KMS-11 (cell line): ENCODE results near the gene COX7A1.

ENCODE experiments used
- H2AFZ ChIP-seq: fragments of 200-600 bp; sonication (generic); 2 replicates; pipeline ENCODE4 v1.6.1; 2016; ENCODE audit warnings: antibody characterized with exemption, mixed run types, low read depth
- H3K27ac ChIP-seq: fragments of 200-600 bp; sonication (generic); 2 replicates; pipeline ENCODE4 v1.6.1; 2016; ENCODE audit warnings: mild to moderate bottlenecking, mixed run types
- H3K27me3 ChIP-seq: fragments of 200-600 bp; sonication (generic); 2 replicates; pipeline ENCODE4 v1.6.1; 2017; ENCODE audit warnings: mild to moderate bottlenecking, low read depth, mixed run types, moderate library complexity; ENCODE audit not compliant: insufficient read depth
- H3K36me3 ChIP-seq: fragments of 200-600 bp; sonication (generic); 2 replicates; pipeline ENCODE4 v1.6.1; 2017; ENCODE audit warnings: mild to moderate bottlenecking, mixed run types; ENCODE audit not compliant: insufficient read depth
- H3K4me1 ChIP-seq: fragments of 200-600 bp; sonication (generic); 2 replicates; pipeline ENCODE4 v1.6.1; 2016; ENCODE audit warnings: mild to moderate bottlenecking, low read depth, mixed run types; ENCODE audit not compliant: poor library complexity, severe bottlenecking
- H3K4me2 ChIP-seq: fragments of 200-600 bp; sonication (generic); 2 replicates; pipeline ENCODE4 v1.7.0; 2016; ENCODE audit warnings: mild to moderate bottlenecking, mixed run types
- H3K4me3 ChIP-seq: fragments of 200-600 bp; sonication (generic); IDR thresholded peaks from 2 replicates; pipeline ENCODE4 v1.6.1; 2017; ENCODE audit warnings: low read depth, low read length, mixed read lengths; ENCODE audit not compliant: insufficient read depth
- H3K79me2 ChIP-seq: fragments of 200-600 bp; sonication (generic); 2 replicates; pipeline ENCODE4 v1.6.1; 2016; ENCODE audit warnings: low read depth, mixed run types; ENCODE audit not compliant: insufficient read depth
- H3K9ac ChIP-seq: fragments of 200-600 bp; sonication (generic); 2 replicates; pipeline ENCODE4 v1.6.1; 2016; ENCODE audit warnings: mild to moderate bottlenecking, mixed run types
- H4K20me1 ChIP-seq: fragments of 200-600 bp; sonication (generic); 2 replicates; pipeline ENCODE4 v1.6.1; 2016; ENCODE audit warnings: mild to moderate bottlenecking, mixed run types; ENCODE audit not compliant: insufficient read depth
- TF ChIP-seq, protein P1 (sequence below): fragments of 200-600 bp; sonication (generic); conservative IDR thresholded peaks from 2 replicates; pipeline ENCODE4 v1.6.1; 2017; ENCODE audit warnings: low read depth, mild to moderate bottlenecking, antibody characterized with exemption, low read length, moderate library complexity, mixed read lengths

Gene COX7A1

DNA sequence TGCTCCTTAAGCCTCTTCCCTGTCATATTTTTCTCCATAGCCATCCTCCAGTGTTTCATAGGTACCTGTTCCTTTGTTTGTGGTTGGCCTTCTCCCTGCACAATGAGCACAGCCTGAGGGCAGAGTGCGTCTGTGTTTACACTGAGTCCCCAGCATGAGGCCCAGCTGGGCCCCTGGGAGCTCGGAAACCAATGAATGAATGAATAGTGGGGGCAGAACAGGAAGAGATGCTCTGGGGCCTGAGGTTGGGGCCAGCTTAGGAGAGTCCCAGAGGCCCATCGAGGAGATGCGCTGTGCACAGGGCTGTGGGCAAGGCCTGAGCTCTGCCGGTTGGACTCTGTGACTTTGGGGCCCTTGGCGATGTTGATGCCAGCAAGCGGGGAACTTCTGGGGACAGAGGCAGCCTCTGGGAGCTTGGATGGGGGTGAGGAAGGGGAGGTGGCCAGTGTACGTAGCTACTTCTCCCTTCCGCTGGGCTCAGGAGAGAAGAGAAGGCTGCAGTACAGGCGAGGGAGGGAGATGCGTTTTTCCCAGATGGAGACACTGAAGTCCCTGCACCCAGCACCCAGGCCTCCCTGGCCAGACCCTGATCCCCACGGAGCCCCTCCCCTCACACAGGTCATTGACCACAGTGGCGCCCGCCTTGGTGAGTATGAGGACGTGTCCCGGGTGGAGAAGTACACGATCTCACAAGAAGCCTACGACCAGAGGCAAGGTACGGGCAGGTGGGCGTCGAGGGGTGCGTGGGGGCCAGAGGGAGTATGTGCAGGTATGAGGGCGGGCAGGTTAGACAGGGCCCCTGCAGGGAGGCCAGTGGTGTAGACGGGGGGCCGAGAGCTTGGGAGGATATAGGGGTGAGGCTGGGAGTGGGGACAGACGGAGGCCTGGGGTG is 31.9 kb downstream of the COX7A1 start:
- no peak overlapping the region for H3K4me2 ChIP-seq
- peaks cover 3% of the 10 kb centered on the region; the same call in 1 of the 2 replicates for H3K36me3 ChIP-seq
- no peak overlapping the region for H3K4me3 ChIP-seq
- H3K4me1 ChIP-seq, result peaks cover 12% of the 10 kb centered on the region
- TF ChIP-seq, protein P1, sequence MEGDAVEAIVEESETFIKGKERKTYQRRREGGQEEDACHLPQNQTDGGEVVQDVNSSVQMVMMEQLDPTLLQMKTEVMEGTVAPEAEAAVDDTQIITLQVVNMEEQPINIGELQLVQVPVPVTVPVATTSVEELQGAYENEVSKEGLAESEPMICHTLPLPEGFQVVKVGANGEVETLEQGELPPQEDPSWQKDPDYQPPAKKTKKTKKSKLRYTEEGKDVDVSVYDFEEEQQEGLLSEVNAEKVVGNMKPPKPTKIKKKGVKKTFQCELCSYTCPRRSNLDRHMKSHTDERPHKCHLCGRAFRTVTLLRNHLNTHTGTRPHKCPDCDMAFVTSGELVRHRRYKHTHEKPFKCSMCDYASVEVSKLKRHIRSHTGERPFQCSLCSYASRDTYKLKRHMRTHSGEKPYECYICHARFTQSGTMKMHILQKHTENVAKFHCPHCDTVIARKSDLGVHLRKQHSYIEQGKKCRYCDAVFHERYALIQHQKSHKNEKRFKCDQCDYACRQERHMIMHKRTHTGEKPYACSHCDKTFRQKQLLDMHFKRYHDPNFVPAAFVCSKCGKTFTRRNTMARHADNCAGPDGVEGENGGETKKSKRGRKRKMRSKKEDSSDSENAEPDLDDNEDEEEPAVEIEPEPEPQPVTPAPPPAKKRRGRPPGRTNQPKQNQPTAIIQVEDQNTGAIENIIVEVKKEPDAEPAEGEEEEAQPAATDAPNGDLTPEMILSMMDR, result no peak
- H3K27me3 ChIP-seq, result no peaks in the 10 kb centered on the region
- H3K27ac ChIP-seq, result no peak overlapping the region
- no peak overlapping the region for H3K9ac ChIP-seq
- H4K20me1 ChIP-seq, result no peaks in the 10 kb centered on the region
- H3K79me2 ChIP-seq, result no peaks in the 10 kb centered on the region
- H2AFZ ChIP-seq, result no peak overlapping the region

DNA sequence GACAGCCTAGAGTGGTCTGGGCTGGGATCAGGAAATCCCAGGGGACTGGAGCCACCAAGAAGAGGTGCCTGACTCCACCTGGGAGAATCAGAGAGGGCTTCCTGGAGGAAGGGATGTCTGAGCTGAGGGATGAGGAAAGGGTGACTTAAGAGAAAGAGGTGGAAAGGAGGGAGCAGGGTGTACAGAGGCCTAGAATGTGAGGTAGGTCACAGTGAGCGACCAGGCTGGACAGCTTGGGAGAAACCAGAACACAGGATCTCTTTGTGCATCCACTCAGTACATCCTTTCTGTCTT is 36.0 kb downstream of the COX7A1 start:
- Histone ChIP-seq H3K27ac (no peak overlapping the region), H4K20me1 (no peaks in the 10 kb centered on the region)

DNA sequence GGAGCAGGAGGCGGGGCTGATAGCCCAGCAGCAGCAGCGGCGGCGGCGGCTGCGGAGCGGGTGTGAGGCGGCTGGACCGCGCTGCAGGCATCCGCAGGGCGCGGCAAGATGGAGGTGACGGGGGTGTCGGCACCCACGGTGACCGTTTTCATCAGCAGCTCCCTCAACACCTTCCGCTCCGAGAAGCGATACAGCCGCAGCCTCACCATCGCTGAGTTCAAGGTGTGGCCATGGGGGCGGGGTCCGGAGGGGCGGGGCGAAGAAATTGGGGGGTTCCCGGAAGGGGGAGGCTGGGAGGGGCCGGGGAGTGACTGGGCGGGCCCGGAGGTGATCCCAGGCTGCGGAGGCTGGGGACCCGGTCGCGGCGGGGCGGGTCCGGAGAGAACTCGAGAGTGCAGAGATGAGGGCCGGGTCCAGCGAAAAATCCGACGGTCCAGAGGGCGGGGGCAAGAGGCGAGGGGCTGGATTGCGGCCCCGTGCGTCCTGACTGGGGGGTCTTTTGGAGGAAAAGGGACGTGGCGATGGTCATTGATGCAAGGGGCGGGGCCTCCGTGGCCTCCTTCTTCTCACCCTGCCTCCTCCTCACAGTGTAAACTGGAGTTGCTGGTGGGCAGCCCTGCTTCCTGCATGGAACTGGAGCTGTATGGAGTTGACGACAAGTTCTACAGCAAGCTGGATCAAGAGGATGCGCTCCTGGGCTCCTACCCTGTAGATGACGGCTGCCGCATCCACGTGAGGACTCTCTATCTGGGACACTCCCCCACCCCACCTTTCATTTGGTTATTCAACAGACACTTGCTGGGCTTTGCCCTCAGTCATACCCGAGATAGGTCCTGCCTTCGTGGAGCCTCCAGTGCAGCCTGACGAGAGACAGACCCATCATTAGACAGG is 36.5 kb downstream of the COX7A1 start, which contains the start of gene TBCB:
TSS of gene TBCB (plus strand) at position 16 of the 891 bp plus-strand sequence. CDS start at position 109, 93 bp downstream.
- Histone ChIP-seq H3K36me3 (peaks cover 3% of the 10 kb centered on the region; the same call in 1 of the 2 replicates), H3K9ac (peak within 1 kb of the TSS; percentile 65), H3K4me3 (no peak within 1 kb of the TSS), H3K79me2 (no peaks in the 10 kb centered on the region; the same call in 1 of the 2 replicates), H3K27ac (peak within 1 kb of the TSS; percentile 67), H3K4me1 (peaks cover 12% of the 10 kb centered on the region), H4K20me1 (no peaks in the 10 kb centered on the region), H2AFZ (peak within 1 kb of the TSS; percentile 86), H3K4me2 (peak within 1 kb of the TSS; percentile 88), H3K27me3 (no peaks in the 10 kb centered on the region)
- TF ChIP-seq, protein P1, result no peak

More for the DNA sequence above, 36.0 kb downstream of the COX7A1 start:
- Histone ChIP-seq H3K9ac (peak overlapping the region; percentile 4; the same call in 1 of the 2 replicates), H3K27me3 (no peaks in the 10 kb centered on the region), H3K36me3 (peaks cover 3% of the 10 kb centered on the region; the same call in 1 of the 2 replicates), H3K79me2 (no peaks in the 10 kb centered on the region; the same call in 1 of the 2 replicates), H3K4me1 (peaks cover 12% of the 10 kb centered on the region), H3K4me3 (no peak overlapping the region), H3K4me2 (peak overlapping the region; percentile 88), H2AFZ (0 out of 2 replicates have a peak overlapping the region, but pooled peaks have one; percentile 86)
- TF ChIP-seq, protein P1, result no peak

DNA sequence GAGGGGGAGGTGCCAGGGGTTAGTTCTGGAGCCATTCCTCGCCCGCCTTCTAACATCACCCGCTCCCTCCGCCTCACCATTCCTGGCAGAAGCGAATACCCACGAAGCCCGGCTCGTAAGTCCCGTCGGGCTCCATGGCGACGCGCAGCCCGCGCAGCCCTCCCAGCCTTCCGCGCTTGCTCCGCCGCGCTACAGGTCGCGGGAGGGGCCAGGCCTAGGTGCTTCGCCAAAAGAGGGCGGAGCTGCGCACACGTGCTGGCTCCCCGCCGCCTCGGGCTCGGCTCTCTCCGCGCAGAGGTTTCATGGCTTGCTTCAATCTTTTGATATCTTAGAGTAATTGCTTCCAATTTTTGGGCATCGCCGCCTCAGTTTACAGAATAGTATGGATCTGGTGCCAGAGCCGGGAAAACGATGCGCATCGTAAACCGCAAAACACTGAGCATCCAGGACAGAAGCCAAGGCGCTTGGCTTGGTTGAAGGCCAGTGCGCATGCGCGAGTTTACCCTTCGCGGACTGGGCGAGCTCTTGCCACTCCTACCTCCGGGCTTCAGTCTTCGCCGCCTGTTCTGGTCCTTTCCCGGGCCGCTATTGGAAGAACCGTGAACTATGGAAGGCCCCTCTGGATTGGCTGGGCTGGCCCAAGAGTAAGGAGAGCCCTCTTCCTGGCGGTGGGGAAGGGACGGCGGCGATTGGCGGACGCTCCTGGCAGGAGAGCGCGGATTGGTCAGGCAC is 37.4 kb downstream of the COX7A1 start, which contains the start of gene POLR2I:
TSS of gene POLR2I (minus strand) at position 155 of the 732 bp plus-strand sequence. CDS start at position 136, 19 bp downstream.
- no peak within 1 kb of the TSS for H3K4me3 ChIP-seq
- H2AFZ ChIP-seq, result peak within 1 kb of the TSS; percentile 86
- peak within 1 kb of the TSS; percentile 88 for H3K4me2 ChIP-seq
- H3K27me3 ChIP-seq, result no peaks in the 10 kb centered on the region
- H3K27ac ChIP-seq, result peak within 1 kb of the TSS; percentile 67
- H3K4me1 ChIP-seq, result peaks cover 12% of the 10 kb centered on the region
- H3K36me3 ChIP-seq, result peaks cover 3% of the 10 kb centered on the region; the same call in 1 of the 2 replicates
- H3K9ac ChIP-seq, result peak within 1 kb of the TSS; percentile 65
- no peaks in the 10 kb centered on the region for H4K20me1 ChIP-seq
- no peaks in the 10 kb centered on the region; the same call in 1 of the 2 replicates for H3K79me2 ChIP-seq
- TF ChIP-seq, protein P1, result no peak
